ENCODE measurements around the gene KMO. TPM values are rescaled to one million over a fixed set of nuclear protein-coding genes. Genes with fewer than 3 reads are reported as not detected.

KMO gene
- total and polyA plus RNA-seq, 12 donors, result 0.41 to 3.6 (median 1.6) TPM

DNA sequence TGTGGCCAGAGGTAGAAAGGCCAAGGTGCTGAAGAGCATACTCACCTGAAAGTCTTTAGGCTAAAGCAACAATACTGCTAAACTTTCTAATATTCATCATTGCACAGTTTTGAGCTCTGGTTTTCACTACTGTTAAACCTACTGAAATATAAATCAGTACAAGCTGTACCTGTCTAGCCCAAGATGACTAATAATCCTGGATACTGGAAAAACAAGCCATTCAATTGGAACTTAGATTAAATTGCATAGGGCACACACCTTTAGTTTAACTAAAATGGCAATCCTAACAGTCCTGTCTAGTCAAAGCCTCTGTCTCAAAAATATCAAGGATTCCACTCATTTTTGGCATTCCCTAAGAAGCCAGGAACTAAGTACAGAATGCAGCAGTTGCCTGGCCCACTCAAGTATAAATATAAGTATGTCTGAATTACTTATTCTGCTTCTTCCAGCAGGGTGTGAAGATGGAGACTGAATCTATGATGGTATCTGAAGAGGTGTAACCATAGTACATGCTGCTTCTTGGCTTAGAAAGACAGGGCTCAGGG lies 104.9 kb downstream of the KMO start:
- TF ChIP-seq POLR2A (IDR thresholded peaks at IDR 0.05), result no peak
- TF ChIP-seq, protein P1, sequence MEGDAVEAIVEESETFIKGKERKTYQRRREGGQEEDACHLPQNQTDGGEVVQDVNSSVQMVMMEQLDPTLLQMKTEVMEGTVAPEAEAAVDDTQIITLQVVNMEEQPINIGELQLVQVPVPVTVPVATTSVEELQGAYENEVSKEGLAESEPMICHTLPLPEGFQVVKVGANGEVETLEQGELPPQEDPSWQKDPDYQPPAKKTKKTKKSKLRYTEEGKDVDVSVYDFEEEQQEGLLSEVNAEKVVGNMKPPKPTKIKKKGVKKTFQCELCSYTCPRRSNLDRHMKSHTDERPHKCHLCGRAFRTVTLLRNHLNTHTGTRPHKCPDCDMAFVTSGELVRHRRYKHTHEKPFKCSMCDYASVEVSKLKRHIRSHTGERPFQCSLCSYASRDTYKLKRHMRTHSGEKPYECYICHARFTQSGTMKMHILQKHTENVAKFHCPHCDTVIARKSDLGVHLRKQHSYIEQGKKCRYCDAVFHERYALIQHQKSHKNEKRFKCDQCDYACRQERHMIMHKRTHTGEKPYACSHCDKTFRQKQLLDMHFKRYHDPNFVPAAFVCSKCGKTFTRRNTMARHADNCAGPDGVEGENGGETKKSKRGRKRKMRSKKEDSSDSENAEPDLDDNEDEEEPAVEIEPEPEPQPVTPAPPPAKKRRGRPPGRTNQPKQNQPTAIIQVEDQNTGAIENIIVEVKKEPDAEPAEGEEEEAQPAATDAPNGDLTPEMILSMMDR (IDR thresholded peaks at IDR 0.05), result no peak
- H3K4me3 ChIP-seq, result no peak overlapping the region
- H3K9me3 ChIP-seq (replicated peaks in 1 of 3), result no peaks in the 10 kb centered on the region
- H3K27me3 ChIP-seq, result no peaks in the 10 kb centered on the region
- H3K27ac ChIP-seq, result no peak overlapping the region
- DNase-seq, result no peak
- no peaks in the 10 kb centered on the region for H3K36me3 ChIP-seq (replicated peaks in 1 of 2)
- intact Hi-C loops (cut with DNase I), result no loop called here
- H3K4me1 ChIP-seq (replicated peaks in 1 of 2), result peaks cover 10 to 15% of the 10 kb centered on the region in 2 donors

DNA sequence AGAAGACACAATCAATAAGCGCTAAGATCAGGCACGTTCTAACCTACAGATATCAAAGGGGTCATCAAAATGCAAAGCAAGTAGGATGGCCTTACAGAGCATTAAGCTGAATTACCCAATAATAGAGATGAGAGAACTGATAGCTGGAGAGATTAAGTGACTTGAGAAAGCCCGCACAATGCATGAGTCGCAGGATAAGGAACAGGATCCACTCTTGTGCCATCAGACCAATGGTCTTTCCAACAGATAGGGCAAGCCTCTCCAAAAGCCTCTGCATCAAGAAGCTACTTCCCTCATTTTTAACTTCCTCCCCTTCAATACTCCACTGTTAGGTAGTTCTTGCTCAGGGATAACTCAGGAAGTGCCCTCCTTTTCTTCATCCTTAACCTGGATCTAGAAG lies 105.4 kb downstream of the KMO start:
- no peak for DNase-seq
- Histone ChIP-seq H3K27ac (no peak overlapping the region), H3K36me3 (replicated peaks in 1 of 2) (no peaks in the 10 kb centered on the region), H3K4me3 (no peak overlapping the region), H3K4me1 (replicated peaks in 1 of 2) (peaks cover 10 to 15% of the 10 kb centered on the region in 2 donors), H3K9me3 (replicated peaks in 1 of 3) (no peaks in the 10 kb centered on the region), H3K27me3 (no peaks in the 10 kb centered on the region)
- 81 to 90% (median 85%) methylated on average over 4 of the region's 4 CpGs for WGBS, 4 donors
- no peak for TF ChIP-seq POLR2A (IDR thresholded peaks at IDR 0.05)
- TF ChIP-seq, protein P1 (IDR thresholded peaks at IDR 0.05), result no peak
- intact Hi-C loops (cut with DNase I), result no loop called here

DNA sequence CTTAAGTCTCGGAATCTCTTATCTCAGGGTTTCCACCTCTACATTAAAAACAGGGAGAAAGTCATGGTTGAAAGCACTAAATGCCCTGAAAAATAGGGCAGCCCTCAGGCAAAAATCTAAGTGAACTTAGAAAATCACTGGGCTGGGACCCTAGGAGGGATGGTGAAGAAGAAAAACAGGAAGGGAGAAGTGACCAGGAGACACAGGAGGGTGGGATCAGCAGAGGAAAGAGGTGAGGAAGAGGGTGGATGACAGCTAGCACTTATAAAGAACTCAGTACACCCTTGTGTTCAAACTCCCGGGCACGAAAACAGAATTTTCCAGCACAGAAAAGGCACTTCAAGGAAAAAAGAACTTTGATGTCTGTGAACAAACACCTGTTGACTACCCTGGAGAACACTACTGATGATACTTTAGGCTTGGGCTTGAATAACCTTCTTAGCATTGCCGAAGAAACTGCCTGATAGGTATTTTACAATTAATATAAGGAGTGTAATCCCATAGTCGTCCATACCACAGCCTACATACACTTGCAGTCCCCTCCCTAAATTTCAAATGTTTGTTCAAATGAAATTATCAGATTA lies 106.0 kb downstream of the KMO start:
- H3K4me1 ChIP-seq (replicated peaks in 1 of 2), result peaks cover 10 to 15% of the 10 kb centered on the region in 2 donors
- WGBS, 4 donors, result 81 to 93% (median 88%) methylated on average over 5 of the region's 5 CpGs
- DNase-seq, result no peak
- no peaks in the 10 kb centered on the region for H3K36me3 ChIP-seq (replicated peaks in 1 of 2)
- H3K27ac ChIP-seq, result no peak overlapping the region
- TF ChIP-seq POLR2A (IDR thresholded peaks at IDR 0.05), result no peak
- TF ChIP-seq, protein P1 (IDR thresholded peaks at IDR 0.05), result no peak
- no peak overlapping the region for H3K4me3 ChIP-seq
- H3K27me3 ChIP-seq, result no peaks in the 10 kb centered on the region
- intact Hi-C loops (cut with DNase I), result no loop called here
- no peaks in the 10 kb centered on the region for H3K9me3 ChIP-seq (replicated peaks in 1 of 3)

DNA sequence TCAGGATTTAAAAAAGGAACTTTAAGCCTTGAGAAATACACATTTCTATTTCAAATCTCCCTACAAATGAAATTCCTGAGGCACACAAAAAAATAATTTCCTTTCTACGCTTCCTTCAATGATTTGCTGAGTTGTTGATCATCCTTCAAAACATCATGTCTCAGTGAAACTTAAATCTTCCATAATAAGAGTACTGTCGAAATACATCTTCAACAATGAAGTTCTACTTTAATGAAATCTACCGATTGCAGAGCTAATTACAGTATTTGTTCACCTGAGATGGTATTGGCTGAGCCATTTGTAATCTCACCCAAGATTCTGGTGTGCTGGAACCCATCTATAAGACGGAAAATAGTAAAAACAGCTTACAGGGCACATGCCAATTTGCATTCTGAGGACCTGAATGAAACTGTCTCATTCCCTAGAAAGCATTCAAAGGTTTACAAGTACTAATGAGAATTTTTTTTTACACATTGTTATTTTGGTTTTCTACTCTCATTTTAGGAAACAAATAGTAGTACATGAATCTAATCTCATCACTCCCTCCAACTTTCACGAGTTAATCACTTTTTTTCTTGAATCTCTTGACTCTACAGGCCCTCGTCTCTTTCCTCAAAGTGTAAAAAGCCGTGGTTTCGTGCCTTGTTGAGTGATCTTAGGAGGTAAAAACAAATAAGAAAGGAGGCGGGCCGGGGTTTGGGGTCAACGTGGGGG lies 106.9 kb downstream of the KMO start:
- Histone ChIP-seq H3K4me3 (peak overlapping the region in 3 of 4 donors; percentile 56 to 97 (median 86)), H3K36me3 (replicated peaks in 1 of 2) (no peaks in the 10 kb centered on the region), H3K9me3 (replicated peaks in 1 of 3) (no peaks in the 10 kb centered on the region), H3K27me3 (no peaks in the 10 kb centered on the region), H3K4me1 (replicated peaks in 1 of 2) (peaks cover 10 to 15% of the 10 kb centered on the region in 2 donors), H3K27ac (peak overlapping the region in 1 of 5 donors; percentile 89)
- intact Hi-C loops (cut with DNase I), result no loop called here
- WGBS, 4 donors, result 13 to 16% (median 14%) methylated on average over 11 of the region's 11 CpGs
- DNase-seq, result no peak
- TF ChIP-seq POLR2A (IDR thresholded peaks at IDR 0.05), result no peak
- TF ChIP-seq, protein P1 (IDR thresholded peaks at IDR 0.05), result no peak

Measured in adrenal gland (tissue), 12 donors.